Lung (tissue), 12 donors: ENCODE results near the gene TTK. TPM values are rescaled to one million over a fixed set of nuclear protein-coding genes. Genes with fewer than 3 reads are reported as not detected.

Experiments used
- ATAC-seq: fragments of 200-7000 bp; cut with Tn5 transposase; one replicate; pipeline ENCODE4 v1.9.1; 2020; ENCODE audit warnings: moderate number of reproducible peaks; ENCODE audit not compliant: insufficient read depth, low FRiP score
- DNase-seq, 3 donors: peaks; one replicate each; pipeline ENCODE4 v3.0.0-alpha.2; 2013 to 2017
- H3K27ac ChIP-seq, 2 donors: one replicate each; pipeline ENCODE4 v1.5.1; 2013; ENCODE audit warnings: mild to moderate bottlenecking in 2 of 2, moderate library complexity in 2 of 2, control low read depth in 1 of 2, inconsistent platforms in 1 of 2, low read depth in 1 of 2, low read length in 1 of 2
- H3K27me3 ChIP-seq, 3 donors: one replicate each; pipeline ENCODE4 v1.5.1; 2013; ENCODE audit warnings: low read length in 2 of 3; ENCODE audit not compliant: control insufficient read depth in 3 of 3, insufficient read depth in 3 of 3
- H3K36me3 ChIP-seq, 4 donors: one replicate each; pipeline ENCODE4 v1.5.1; 2013; ENCODE audit warnings: low read length in 4 of 4, mild to moderate bottlenecking in 1 of 4, moderate library complexity in 1 of 4; ENCODE audit not compliant: control insufficient read depth in 4 of 4, insufficient read depth in 4 of 4
- H3K4me1 ChIP-seq, 5 donors: one replicate each; pipeline ENCODE4 v1.5.1; 2013; ENCODE audit warnings: low read length in 5 of 5, mild to moderate bottlenecking in 2 of 5, moderate library complexity in 1 of 5; ENCODE audit not compliant: control insufficient read depth in 5 of 5, insufficient read depth in 5 of 5
- H3K4me3 ChIP-seq: one replicate; pipeline ENCODE4 v1.5.1; 2013; ENCODE audit warnings: mild to moderate bottlenecking, control low read depth, moderate library complexity
- H3K9ac ChIP-seq, 2 donors: one replicate each; pipeline ENCODE4 v1.5.1; 2013; ENCODE audit warnings: low read length in 2 of 2, control low read depth in 1 of 2; ENCODE audit not compliant: insufficient read depth in 1 of 2
- H3K9me3 ChIP-seq, 4 donors: one replicate each; pipeline ENCODE4 v1.5.1; 2013; ENCODE audit warnings: low read length in 3 of 4, mild to moderate bottlenecking in 1 of 4, moderate library complexity in 1 of 4; ENCODE audit not compliant: control insufficient read depth in 4 of 4, insufficient read depth in 3 of 4
- WGBS, 2 donors: extraction: QIAGEN DNeasy Blood & Tissue Kit; methylation state at CpG; one replicate each; pipeline ENCODE4 v1.1.7; 2013; 5-methylcytosine and 5-hydroxymethylcytosine counted together
- polyA plus RNA-seq, 2 donors: library from polyadenylated mRNA; stranded (reverse); fragments of 200-250 nt; gene quantifications; one replicate each; pipeline ENCODE4 v1.2.1, GENCODE V29; 2013
- total RNA-seq, 2 donors: library from RNA; depleted of rRNA in 1 of 2; stranded (reverse); fragments of >200 nt in 1 of 2; gene quantifications; one replicate each; pipeline ENCODE4 v1.2.1, GENCODE V29; 2014 to 2021
- TF ChIP-seq, protein P1 (sequence below): IDR thresholded peaks from 2 replicates; pipeline ENCODE4 v1.5.1; 2012; ENCODE audit warnings: mild to moderate bottlenecking; ENCODE audit errors: control extremely low read depth, extremely low read depth
- donor health status: control.
- donor health status: control.
- donor health status: Bipolar disorder and iron deficiency.
- donor health status: healthy.
- donor health status: DM: yes; HTN: yes; CAD: no.

TTK gene
- total and polyA plus RNA-seq, 4 donors: 0.69 to 3.7 (median 1.1) TPM

DNA sequence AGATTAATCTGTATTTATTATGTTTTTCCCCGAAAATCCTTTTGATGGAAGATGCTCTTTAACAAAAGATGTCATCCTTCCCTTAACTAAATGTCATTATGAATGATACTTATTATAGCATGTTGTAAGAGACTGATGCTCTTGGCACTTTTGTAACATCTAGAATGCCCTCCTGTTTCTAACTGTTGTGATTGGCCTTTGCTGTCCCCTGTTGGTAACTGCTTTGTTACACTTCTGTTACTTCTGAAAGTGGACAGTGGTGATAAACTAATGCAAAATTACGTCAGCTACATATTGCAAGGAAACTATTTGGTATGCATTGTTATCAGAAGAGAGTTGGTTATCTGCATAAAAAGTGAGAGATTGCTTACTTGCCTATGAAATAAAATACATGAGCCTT, 5.8 kb downstream of the TTK start:
- WGBS, 2 donors: 62 to 96% methylated on average over 2 of the region's 2 CpGs
- DNase-seq (no peak), ATAC-seq (no peak)
- H3K9ac ChIP-seq: no peak overlapping the region
- TF ChIP-seq, protein P1, sequence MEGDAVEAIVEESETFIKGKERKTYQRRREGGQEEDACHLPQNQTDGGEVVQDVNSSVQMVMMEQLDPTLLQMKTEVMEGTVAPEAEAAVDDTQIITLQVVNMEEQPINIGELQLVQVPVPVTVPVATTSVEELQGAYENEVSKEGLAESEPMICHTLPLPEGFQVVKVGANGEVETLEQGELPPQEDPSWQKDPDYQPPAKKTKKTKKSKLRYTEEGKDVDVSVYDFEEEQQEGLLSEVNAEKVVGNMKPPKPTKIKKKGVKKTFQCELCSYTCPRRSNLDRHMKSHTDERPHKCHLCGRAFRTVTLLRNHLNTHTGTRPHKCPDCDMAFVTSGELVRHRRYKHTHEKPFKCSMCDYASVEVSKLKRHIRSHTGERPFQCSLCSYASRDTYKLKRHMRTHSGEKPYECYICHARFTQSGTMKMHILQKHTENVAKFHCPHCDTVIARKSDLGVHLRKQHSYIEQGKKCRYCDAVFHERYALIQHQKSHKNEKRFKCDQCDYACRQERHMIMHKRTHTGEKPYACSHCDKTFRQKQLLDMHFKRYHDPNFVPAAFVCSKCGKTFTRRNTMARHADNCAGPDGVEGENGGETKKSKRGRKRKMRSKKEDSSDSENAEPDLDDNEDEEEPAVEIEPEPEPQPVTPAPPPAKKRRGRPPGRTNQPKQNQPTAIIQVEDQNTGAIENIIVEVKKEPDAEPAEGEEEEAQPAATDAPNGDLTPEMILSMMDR: no peak
- H3K36me3 ChIP-seq: peaks cover 0 to 3% (median 0%) of the 10 kb centered on the region in 4 donors
- no peak overlapping the region for H3K4me3 ChIP-seq
- H3K27ac ChIP-seq: no peak overlapping the region
- no peaks in the 10 kb centered on the region for H3K9me3 ChIP-seq
- no peaks in the 10 kb centered on the region for H3K27me3 ChIP-seq
- peaks cover 0 to 3% (median 0%) of the 10 kb centered on the region in 5 donors for H3K4me1 ChIP-seq

GRCh38 chr6:80015839-80016435, 11.5 kb downstream of the TTK start:
- TF ChIP-seq, protein P1: no peak
- DNase-seq: no peak
- no peak for ATAC-seq
- H3K36me3 ChIP-seq: peaks cover 0 to 3% (median 0%) of the 10 kb centered on the region in 4 donors
- H3K4me3 ChIP-seq: no peak overlapping the region
- no peak overlapping the region for H3K9ac ChIP-seq
- H3K27me3 ChIP-seq: no peaks in the 10 kb centered on the region
- H3K9me3 ChIP-seq: no peaks in the 10 kb centered on the region
- no peak overlapping the region for H3K27ac ChIP-seq
- H3K4me1 ChIP-seq: no peaks in the 10 kb centered on the region
- WGBS, 2 donors: 92 to 95% methylated on average over 2 of the region's 2 CpGs

DNA sequence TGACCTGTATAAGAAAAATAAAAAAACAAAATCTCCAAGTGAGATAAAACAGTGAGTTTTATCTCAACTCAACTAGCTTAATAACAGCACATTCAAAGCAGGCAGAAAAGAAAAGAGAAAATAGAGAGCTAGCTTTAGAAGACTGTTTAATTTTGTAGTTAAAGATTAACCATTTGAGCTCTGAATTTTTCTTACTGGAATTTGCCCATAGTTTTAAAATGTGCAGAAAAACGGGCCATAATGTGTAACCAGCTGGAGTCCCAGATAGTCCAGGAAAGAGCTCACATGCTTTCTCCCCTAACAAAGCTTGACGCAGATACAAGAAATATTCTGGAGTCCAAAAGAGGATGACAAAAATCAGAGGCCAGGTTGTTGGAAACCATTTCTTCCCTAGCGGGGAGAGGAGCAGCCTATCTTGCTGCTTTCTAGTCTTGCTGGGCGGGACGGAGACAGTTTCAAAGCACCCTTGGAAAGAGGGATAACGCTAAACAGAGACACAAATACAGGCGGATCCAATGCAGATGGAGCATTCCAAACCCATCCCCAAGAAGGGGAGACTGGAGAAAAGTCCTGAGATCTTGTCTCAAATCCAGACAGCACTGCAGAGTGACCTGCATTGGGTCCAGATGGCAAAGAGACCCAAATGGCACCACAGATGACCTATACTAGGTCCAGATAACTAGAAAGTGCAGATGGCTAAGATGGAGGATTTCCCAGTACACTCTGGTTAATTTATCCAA, 16.1 kb downstream of the TTK start:
- WGBS, 2 donors: 90 to 95% methylated on average over 7 of the region's 7 CpGs
- H3K27me3 ChIP-seq: no peaks in the 10 kb centered on the region
- H3K4me3 ChIP-seq: no peak overlapping the region
- no peaks in the 10 kb centered on the region for H3K4me1 ChIP-seq
- no peaks in the 10 kb centered on the region for H3K9me3 ChIP-seq
- peaks cover 0 to 8% (median under 1%) of the 10 kb centered on the region in 4 donors for H3K36me3 ChIP-seq
- H3K9ac ChIP-seq: no peak overlapping the region
- H3K27ac ChIP-seq: no peak overlapping the region
- no peak for DNase-seq
- TF ChIP-seq, protein P1: no peak
- ATAC-seq: no peak
